ENCODE results near the gene CSTF2. TPM values are rescaled to one million over a fixed set of nuclear protein-coding genes. Genes with fewer than 3 reads are reported as not detected.
A peak's percentile ranks its signal among the peaks of the same experiment; 100 is the strongest.

CSTF2 gene
- total and polyA plus RNA-seq, 9 of the 15 experiments (the other 6 are each of a cell fraction or from before 2014, with no cell fraction given) = 11.6 to 57.9 (median 46.4) TPM

DNA sequence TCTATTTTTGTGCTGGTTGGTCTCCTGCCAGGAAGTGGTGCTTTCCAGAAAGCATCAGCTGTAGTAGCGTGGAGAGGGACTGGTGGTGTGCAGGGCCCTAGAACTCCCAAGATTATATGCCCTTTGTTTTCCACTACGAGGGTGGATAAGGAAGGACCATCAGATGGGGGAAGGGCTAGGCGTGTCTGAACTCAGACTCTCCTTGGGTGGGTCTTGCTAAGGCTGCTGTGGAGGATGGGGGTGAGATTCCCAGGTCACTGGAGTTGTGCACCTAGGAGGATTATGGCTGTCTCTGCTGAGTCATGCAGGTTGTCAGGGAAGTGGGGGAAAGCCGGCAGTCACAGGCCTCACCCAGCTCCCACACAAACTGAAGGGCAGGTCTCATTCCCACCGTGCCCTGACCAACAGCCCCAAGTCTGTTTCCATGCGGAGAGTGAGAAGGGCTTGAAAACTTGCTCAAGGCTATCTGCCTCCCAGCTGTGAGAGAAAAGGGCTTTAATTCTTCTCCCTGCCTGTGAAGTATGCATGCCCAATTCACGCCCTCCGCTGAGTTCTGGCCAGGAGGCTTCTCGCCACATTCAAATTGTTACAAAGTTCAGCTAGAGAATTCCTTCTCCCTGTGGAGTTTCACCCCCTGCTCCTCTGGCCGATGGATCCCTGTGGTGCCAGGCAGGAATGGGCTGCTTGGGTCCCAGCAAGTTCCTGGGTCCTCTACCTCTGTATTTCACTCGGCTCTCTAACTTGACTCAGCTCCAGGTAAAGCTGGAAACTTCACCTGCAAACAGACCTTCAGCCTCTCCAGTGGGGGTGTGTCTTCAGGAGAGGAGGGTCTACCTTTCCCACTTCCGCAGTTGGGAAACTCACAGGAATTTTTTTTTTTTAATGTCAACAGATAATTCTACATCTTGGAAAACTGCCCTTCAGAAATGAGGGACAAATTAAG, 7.7 kb upstream of the CSTF2 start:
- no peaks in the 10 kb centered on the region for H3K79me2 ChIP-seq (ENCODE audit: control insufficient read depth, insufficient read depth, low read length)
- WGBS (ENCODE audit: insufficient coverage, low coverage, missing lambda C conversion rate) = 21% methylated on average over 3 of the region's 12 CpGs
- H2AFZ ChIP-seq (ENCODE audit: low read depth, low read length) = peak overlapping the region; percentile 68
- no peaks in the 10 kb centered on the region for H3K9me3 ChIP-seq (replicated peaks; ENCODE audit: control insufficient read depth, insufficient read depth, low read depth, low read length)
- no peak overlapping the region for H3K4me3 ChIP-seq
- H3K9me1 ChIP-seq (ENCODE audit: control insufficient read depth, insufficient read depth, low read length) = no peaks in the 10 kb centered on the region
- ChIA-PET CTCF (ENCODE audit: low intra/inter-chr PET ratio) (no interaction called here), POLR2A (no interaction called here)
- no peaks in the 10 kb centered on the region for H3K36me3 ChIP-seq (ENCODE audit: control insufficient read depth, insufficient read depth, low read length)
- peak overlapping the region; percentile 11; the same call in 1 of the 2 replicates for H3K4me2 ChIP-seq (ENCODE audit: insufficient read depth, low read length)
- no peak overlapping the region for H3K9ac ChIP-seq (ENCODE audit: insufficient read depth in 1 of 2, low read depth in 2 of 2, low read length in 2 of 2)
- in situ Hi-C loops (cut with MboI) = no loop called here
- no peaks in the 10 kb centered on the region; a peak in 1 of 5 replicates for H3K4me1 ChIP-seq (replicated peaks in 1 of 2; ENCODE audit: control insufficient read depth in 2 of 2, insufficient read depth in 2 of 2, low read length in 2 of 2)
- H4K20me1 ChIP-seq (replicated peaks; ENCODE audit: control insufficient read depth, insufficient read depth, low read length) = no peaks in the 10 kb centered on the region
- intact Hi-C loops (cut with micrococcal nuclease) = no loop called here
- H3K27me3 ChIP-seq (ENCODE audit: control insufficient read depth in 2 of 2, insufficient read depth in 2 of 2, low read length in 2 of 2) = no peaks in the 10 kb centered on the region; a peak in 1 of 5 replicates
- FAIRE-seq (no peak), ATAC-seq (no peak), DNase-seq (ENCODE audit: extremely low read depth in 1 of 4, low spot score in 3 of 4) (no peak)
- peak; percentile 49 for TF ChIP-seq NFE2 (IDR thresholded peaks at IDR 0.05; ENCODE audit: low read depth)
- no peak for TF ChIP-seq PHF21A (IDR thresholded peaks at IDR 0.05; ENCODE audit: borderline replicate concordance, low read depth)
- TF ChIP-seq ZNF316 (IDR thresholded peaks at IDR 0.05) = peak; percentile 18; the same call in 1 of the 2 replicates
- TF ChIP-seq C11orf30 (IDR thresholded peaks at IDR 0.05; ENCODE audit: low read depth) = peak; percentile 38; the same call in 1 of the 2 replicates
- peak; percentile 27; the same call in 1 of the 2 replicates for TF ChIP-seq MAFG (tag; conservative IDR thresholded peaks at IDR 0.05)
- TF ChIP-seq ZNF324 (CRISPR knock-in tag; IDR thresholded peaks at IDR 0.05) = no peak
- H3K27ac ChIP-seq (ENCODE audit: extremely low read depth, low read depth, low read length) = no peak overlapping the region
- BruUV-seq (replicated peaks) = no TSS peak
